ENCODE results near the gene ADRB1.

Gene ADRB1

DNA sequence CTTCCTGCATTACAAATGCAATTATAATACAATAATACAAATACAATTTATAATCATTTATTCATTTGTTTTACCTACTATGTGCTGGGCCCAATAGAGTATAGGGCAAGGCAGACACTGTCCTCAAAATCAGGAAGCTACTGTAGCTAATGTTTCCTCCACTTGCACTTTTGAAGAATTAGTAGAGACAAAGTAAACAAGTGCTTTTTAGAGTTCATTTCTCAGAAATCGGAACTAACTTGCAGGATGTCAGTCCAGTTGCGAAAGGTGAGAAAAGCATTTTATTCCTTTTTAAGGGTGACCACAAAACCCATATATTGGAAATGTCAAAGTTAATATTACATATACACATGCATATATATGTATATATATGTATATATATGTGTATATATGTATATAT, 14.2 kb downstream of the ADRB1 start:
- DNase-seq (ENCODE audit: low spot score), result no peak

DNA sequence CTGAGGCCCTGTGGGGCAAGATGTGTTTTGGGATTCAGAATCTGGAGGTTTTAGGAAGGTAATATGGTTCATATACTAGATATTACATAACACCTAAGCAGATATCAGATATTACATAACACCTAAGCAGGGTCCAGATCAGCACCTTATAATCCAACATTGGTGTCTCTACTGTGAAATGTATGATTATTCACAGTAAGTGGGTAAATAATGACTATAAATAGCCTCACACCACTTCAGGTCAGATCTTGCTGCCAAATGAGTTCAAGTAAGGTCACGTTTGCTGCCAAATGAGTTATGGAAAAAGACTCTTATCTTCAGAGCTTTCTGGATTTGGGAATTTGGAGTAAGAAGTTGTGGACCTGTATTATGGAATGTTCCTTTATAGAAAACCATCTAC, 14.6 kb downstream of the ADRB1 start:
- DNase-seq (ENCODE audit: low spot score), result no peak

DNA sequence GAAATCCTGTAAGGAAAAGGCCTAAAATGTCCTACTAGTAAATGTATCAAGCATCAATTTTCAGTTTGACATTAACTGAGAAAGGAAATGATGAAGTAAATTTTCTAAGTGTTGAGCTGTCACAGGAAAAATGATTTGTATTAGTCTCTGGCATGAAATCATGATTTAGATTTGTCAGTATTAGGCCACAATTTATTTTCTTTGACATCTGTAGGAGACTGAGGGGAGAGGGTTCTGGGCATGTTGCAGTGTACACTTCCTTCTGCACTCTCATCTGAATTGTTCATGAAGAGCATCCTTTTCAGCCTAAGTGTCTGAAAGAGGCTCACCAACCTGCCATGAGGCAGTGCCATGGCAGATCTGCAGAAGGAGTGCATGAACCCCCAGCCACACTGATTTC, 15.9 kb downstream of the ADRB1 start:
- no peak for DNase-seq (ENCODE audit: low spot score)

DNA sequence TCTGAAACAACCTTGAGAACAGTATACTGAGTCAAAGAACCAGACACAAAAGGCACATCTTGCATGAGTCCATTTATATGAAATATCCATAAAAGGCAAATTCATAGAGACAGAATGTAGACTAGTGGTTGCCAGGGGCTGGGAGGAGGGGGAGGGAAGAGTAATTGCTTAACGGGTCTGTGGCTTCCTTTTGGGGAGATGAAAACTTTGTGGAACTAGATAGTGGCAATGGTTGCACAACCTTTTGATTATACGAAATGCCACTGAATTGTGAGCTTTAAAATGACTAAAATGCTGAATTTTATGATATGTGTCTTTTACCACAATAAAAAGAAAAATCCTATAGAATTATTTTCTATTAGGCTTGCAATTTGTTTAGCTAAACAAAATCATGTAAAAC, 16.8 kb downstream of the ADRB1 start:
- no peak for DNase-seq (ENCODE audit: low spot score)

DNA sequence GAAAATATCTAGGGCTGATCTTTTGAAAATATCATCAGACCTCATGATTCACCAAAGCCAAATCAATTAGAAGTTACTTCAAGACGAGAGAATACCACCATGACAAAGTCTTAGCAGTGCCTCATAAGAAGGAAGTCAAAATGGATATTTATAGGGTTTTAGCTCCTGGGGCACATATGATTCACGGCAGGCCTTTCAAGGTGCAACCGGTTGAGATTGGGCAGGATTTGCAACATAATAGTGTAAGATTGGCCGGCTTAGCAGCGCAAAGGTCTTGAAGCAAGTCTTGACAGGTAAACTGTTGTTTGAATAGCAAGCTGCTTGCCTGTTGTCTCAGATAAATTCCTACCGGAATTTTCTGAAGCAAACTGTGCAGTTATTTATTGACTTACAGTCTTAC, 17.5 kb downstream of the ADRB1 start:
- no peak for DNase-seq (ENCODE audit: low spot score)

DNA sequence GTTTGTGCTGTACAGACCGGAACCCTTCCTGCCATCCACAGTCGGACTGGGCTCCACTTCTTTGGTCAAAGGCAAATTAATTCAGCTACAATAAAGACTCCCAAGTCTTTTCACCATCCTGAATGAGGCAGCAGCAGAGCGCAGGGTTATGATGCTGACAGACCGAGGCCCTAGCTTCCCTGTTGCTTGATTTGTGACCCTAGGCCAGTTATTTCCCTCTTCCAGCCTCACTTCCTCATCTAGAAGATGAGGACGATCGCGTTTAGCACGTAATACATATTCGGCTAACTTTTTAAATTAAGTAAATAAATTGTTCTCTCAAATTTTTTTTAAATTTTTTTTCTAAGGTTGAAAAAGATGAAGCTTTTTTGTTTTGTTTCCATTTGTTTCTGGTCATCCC, 18.1 kb downstream of the ADRB1 start:
- DNase-seq (ENCODE audit: low spot score), result no peak

DNA sequence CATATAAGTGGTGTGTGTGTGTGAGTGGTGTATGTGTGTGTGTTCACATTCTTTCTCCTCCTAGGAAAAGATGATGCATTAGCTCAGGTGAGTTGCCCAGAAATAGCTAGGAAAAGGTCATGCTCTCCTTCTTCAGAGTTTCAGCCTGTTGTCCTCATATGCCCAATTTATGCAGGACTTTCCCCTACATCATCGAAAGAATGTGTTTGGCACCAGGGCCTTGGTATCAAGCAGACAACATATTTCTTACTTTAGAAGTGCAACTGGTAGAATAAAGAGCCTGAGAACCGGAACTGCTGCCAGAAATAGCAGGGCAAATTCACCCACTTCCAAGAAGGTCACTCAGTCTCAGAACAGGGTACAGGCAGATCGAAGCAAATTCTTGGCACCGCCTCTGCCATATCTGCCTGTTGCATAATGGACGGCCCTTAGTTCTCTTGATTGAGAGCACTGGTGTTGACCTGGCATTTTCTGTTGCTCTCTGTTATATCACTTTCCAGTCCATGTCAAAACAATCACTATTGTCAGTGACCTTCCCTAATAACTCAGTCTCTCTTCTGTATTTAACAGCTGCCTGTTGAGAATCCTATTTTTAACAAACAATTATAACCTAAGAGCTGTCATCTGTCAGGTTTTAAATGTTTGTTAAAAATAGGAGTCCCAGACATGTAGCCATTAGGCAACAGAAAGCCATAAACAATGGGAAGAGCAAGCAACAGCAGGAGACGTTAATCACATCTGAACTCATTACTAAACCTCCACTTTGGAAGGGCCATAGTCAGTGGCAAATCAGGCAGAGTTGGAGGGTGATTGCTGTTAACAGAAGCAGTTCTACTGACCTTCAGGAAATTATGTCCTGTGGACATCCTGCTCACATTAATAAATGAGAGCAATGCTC, 20.7 kb downstream of the ADRB1 start:
- DNase-seq (ENCODE audit: low spot score), result no peak

DNA sequence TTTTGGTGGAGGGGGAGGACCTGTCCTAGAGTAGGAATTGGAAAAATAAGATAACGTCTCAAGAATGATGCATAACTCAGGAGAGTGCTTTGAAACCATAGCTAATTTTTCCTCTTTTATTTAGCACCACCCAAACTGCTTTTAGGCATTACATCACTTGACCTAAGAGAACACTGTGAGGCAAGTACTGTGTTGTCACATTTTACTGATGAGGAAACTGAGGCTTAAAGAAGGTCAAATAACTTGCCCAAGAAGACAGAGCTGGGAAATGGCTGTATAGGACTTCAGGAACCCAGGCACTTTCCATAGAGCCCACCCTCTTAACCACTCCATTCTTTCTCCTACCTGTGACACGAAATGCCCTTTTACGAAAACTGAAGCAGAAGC, 21.4 kb downstream of the ADRB1 start:
- no peak for DNase-seq (ENCODE audit: low spot score)

DNA sequence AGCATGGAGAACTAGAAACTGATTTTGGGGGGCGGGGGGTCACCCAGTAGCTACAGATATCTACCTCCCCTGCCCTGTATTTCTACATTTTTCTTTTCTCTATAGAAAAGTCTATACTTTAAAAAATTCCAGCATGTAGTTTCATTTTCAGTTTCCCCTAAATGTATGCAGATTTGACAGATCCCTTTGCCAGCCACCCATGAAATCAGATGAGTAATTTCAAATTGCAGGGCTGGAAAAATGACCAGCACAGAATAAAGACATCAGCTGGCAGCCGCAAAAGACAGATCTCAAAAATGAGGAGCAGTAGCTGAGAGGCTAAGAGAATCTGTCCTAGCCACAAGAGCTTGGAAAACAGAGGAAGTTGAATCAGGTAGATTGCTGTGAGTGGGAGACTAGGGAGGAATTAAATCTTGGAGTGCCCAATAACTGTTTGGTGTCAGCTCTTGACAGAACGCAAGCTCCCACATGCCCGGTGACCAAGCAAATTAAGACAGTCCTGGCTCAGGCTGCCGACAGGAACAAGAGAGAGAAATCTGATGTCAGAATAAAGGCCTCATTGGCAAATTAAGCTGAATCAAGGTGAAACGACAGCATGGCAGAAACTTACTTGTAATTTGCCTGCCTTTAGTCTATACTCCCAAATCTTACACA, 24.5 kb downstream of the ADRB1 start:
- no peak for DNase-seq (ENCODE audit: low spot score)

DNA sequence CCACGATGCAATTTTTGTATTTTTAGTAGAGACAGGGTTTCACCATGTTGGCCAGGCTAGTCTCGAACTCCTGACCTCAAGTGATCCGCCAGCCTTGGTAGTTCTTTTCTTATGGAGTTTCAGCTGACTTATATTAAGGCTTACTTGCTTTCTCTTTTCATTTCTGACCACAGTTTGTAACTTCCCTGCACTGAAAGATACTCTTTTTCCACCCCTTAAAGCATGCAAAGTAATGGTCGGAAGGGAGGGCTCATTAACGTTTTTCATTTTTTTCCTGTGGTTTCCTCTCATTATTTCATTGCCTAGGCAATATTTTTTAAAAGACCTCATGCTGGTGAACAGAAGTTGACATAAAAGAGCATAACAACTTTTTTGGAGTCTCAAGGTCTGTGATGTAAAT, 27.0 kb downstream of the ADRB1 start:
- no peak for DNase-seq (ENCODE audit: low spot score)

DNA sequence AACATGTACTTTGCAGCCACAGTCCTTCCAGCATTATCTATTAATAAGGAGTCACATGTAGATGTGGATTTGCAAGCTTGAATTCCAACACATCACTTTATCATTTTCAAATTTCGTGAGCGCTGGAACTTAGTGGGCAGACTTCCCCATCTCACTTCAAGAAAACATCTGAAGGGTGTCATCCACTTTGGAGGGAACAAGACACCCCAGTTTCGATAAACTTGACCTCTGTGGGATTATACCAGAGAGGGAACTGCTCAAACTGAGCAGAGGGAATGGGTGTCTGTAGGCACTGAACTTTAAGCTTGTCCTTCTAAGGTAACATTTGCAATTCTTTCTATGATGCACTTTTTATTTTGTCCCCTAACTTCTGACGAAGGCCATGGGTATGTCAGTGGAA, 27.5 kb downstream of the ADRB1 start:
- DNase-seq (ENCODE audit: low spot score), result no peak

DNA sequence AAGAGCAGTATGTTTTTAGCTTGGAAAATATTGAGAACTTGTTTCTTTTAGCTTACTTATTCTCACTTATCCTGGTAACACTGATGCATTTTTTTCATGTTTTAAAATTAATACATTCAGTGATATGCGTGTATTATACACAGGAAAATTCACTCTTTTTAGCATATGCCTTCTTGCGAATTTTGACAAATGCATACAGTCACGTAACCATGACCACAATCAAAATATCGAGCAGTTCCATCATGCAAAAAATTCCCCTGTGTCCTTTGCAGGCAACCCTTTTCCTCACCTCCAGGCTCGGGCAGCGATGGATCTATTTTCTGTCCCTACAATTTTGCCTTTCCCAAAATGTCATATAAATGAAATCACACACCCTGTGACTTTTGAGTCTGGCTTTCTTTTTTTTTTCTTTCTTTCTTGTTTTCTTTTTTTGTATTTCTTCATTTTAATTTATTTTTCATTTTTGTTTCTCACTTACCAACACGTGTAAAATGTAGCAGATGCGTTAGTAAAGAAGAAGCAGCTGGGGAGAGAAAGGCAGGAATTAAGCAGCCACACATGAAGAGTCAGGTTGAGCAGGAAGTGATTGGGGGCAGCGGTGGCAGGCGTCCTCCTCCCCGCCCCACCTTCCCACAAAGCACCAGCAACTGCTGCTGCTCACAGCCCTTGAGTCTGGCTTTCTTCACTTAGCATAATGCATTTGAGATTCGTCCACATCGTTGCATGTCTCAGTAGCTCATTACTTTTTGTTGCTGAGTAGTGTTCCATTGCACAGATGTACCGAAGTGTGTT, 29.9 kb downstream of the ADRB1 start:
- DNase-seq (ENCODE audit: low spot score), result peak; percentile 32

DNA sequence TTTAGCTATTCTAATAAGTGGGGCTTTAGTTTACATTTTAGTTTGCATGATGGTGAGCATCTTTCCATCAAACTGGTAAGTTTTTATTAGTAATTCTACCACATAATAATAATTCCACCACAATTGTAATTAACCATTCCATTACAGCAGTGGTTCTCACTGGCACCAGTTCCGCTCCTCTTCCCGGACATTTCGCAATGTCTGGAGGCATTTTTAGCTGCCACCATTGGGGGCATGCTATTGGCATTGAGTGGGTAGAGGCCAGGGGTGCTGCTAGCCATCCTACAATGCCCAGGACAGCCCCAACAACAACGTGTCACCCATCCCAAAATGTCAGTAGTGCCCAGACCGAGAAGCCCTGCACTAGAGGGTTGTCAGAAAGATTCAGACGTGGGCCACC, 31.4 kb downstream of the ADRB1 start:
- no peak for DNase-seq (ENCODE audit: low spot score)

DNA sequence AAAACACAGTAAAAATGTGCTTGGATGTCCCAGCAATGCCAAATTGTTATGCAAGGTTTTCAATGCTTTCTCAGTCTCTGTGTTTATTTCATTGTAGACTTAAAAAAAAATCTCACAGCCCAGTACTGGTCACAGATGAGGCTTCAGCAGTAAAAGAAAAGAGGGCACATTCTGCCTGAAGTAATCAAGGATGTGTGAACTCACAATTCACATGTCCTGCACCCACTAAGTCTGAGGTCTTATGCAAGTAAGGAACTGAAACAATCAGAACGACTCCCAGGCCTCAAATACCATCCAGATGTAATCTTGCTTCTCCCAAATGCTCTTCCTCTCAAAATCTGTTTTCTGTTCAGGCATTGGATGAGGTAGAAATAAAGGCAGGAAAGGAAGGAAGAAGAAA, 33.7 kb downstream of the ADRB1 start:
- no peak for DNase-seq (ENCODE audit: low spot score)

DNA sequence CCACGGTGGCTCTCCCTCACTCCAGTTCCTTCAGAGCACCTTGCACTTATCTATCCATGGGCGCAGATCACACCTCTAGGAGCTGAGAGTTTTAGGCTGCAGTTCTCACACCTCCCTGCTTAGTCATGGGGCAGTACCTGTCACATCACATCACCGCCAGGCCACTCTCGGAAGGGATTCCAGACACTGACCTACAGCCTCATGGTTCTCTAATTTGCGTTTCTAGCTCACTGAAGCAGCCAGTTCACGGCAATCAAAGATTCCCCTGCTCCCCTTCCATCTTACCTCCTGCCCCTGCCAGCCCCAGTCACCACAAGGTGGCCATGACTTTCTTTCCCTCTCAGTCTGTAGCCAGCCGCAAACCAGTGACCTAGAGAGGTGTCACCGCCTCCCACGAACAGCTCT, 34.2 kb downstream of the ADRB1 start:
- DNase-seq (ENCODE audit: low spot score), result no peak

DNA sequence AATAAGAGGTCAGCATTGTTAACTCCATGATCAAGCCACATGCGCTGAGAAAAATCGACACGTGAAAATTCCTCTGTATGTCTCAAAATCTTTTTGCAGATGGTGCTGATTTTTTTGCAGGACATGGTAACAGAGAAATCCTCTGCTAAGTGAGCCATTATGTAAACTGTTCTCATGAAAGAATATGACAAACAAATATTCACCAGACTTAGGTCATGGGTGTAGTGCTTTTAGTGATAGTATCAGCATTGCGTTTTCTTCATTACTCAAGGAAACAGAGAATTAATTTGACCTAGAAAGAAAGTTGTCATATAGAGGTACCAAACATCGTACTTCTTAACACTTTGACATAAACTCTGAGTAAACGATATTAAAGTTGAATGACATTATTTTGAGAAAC, 34.7 kb downstream of the ADRB1 start:
- no peak for DNase-seq (ENCODE audit: low spot score)

DNA sequence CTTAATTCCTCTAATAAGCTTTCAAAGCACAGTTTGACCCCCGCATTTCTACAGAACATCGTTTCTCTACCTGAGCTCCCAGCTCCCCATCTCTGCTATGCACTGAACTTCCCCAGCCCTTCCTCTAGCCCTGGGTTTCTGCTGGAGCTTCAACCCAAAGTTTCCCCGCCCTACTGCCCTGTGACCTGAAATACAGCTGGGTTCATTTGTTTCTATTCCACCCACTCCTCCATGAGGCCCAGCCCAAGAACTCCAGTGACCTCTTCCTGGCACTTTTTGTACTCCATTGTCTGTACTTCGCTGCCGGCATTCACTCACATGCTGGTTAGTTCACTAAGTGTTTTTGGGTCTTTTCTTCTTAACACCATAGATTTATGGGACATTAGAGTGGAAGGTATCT, 35.8 kb downstream of the ADRB1 start:
- no peak for DNase-seq (ENCODE audit: low spot score)

DNA sequence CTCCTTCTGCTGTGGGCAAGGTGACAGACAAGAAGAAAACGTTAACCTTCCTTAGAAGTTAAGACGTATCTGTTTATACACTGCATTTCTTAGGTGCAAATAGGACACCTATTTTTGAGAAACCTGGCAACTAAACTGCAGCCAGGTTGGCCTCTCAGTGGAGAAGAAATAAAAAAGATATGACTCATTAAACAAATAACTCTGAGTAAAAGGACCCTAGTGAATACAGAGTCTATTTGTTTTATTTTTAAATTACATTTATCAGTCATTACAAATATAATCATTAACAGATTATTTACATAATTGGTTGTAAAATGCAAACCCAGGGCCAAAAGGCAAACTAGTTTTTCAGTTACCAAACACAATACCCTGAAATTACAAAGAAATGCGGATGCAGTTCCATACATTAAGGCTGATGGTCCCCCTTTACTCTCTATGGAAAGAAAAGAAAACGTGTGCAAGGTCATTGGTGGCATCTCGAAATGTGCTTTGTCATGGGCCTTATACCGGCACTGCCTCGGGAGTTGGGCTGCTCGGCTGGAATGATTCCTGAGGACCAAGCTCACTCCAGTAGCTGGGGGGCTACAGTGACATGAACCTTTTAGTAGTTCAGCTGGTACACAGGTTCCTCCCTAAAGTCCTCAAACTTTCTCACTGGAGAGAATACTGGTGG, 38.4 kb downstream of the ADRB1 start:
- no peak for DNase-seq (ENCODE audit: low spot score)

DNA sequence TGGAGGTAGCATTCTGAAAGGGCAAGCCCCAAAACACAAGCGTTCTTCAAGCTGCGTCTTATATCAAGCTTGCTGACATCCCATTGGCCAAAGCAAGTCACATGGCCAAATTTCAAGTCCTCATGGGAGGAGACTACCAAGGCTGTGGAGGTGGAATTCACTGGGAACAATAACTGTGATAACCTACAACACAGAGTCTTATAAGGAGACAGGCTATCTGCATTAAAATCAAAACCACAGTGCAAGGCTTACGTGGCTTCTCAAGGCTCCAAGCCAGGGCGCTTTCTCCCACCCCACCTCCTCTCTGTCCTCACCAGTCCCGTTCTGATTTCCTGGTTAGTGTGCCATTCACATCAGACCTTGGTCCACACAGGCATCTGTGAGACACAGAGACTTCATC, 39.4 kb downstream of the ADRB1 start:
- no peak for DNase-seq (ENCODE audit: low spot score)

DNA sequence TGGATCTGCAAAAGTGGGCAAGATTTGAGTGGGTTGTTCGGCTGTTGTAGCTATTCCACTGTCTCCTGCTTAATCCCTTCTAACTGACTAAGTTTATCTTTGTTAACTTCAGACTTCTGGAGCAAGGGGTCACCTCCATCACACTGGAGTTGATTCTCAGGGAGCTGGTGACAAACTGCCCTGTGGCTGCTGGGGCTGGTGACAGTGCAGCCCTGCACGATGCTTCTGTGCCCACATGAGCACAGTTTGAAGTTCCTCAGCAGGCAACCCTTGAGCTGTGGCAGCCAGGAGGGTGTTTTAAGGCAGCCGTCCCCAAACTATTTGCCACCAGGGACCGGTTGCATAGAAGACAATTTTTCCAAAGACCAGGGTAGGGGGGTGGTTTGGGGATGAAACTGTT, 40.5 kb downstream of the ADRB1 start:
- DNase-seq (ENCODE audit: low spot score), result no peak

DNA sequence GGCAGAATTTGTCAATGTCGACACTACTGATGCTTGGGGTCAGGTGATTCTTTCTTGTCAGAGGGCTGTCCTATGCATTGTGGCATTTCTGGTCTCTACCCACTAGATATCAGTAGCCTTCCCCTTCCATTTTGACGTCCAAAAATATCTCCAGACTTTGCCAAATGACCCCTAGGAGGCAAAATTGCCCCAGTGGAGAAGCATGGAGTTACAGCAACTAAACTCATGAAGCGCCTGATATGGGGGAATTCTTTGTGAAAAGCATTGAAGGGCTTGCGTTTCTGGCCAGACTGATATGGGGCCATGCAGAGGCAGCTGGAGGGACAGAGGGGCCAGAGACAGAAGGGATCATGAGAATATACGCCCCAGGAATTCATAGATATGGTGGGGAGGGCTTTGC, 43.6 kb downstream of the ADRB1 start:
- peak; percentile 24 for DNase-seq (ENCODE audit: low spot score)

DNA sequence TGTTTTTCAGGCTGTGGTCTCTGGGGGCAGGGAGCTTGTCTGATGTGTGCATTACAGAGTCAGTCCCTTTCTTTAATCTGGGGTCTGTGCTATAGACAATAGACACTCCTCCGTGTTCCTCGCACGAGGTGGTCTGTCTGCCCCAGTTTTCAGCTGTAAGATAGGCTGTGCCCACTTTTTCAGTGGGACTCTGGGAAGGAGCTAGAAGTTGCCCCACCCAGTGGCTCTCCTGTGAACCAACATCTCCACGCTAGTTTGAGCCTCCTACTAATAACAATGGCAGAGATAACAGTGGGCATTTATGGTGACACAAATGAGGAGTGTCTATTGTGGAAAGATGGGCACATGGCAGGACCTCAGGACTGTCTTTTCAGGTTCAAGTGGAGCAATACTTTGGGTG, 44.0 kb downstream of the ADRB1 start:
- no peak for DNase-seq (ENCODE audit: low spot score)

Measured in NAMALWA (cell line).